ENCODE data around the gene OR2A5.

OR2A5 gene

GRCh38 chr7:144032516-144032915 is 16.2 kb upstream of the OR2A5 start:
- no peak overlapping the region for H3K4me3 ChIP-seq (replicated peaks; ENCODE audit: insufficient read depth, low read length)
- DNase-seq (ENCODE audit: low read depth in 1 of 2, low spot score in 1 of 2): no peak
- no peak overlapping the region for H3K27ac ChIP-seq (replicated peaks)
- TF ChIP-seq CTCF (IDR thresholded peaks at IDR 0.05; ENCODE audit: insufficient read depth, low read length): no peak
- TF ChIP-seq GABPA (IDR thresholded peaks at IDR 0.05; ENCODE audit: low read depth): no peak
- TF ChIP-seq REST (IDR thresholded peaks at IDR 0.05; ENCODE audit: insufficient replicate concordance, low read depth): no peak
- no peak for TF ChIP-seq SPI1 (IDR thresholded peaks at IDR 0.05; ENCODE audit: borderline replicate concordance, low read depth)
- TF ChIP-seq POLR2AphosphoS5 (IDR thresholded peaks at IDR 0.05; ENCODE audit: low read depth): no peak
- no peaks in the 10 kb centered on the region for H3K27me3 ChIP-seq (ENCODE audit: insufficient read depth, poor library complexity, severe bottlenecking)

GRCh38 chr7:144032985-144033709 is 15.6 kb upstream of the OR2A5 start:
- DNase-seq (ENCODE audit: low read depth in 1 of 2, low spot score in 1 of 2): no peak
- Histone ChIP-seq H3K4me3 (replicated peaks; ENCODE audit: insufficient read depth, low read length) (no peak overlapping the region), H3K27me3 (ENCODE audit: insufficient read depth, poor library complexity, severe bottlenecking) (no peaks in the 10 kb centered on the region), H3K27ac (replicated peaks) (no peak overlapping the region)
- TF ChIP-seq CTCF (IDR thresholded peaks at IDR 0.05; ENCODE audit: insufficient read depth, low read length): no peak
- no peak for TF ChIP-seq SPI1 (IDR thresholded peaks at IDR 0.05; ENCODE audit: borderline replicate concordance, low read depth)
- TF ChIP-seq REST (IDR thresholded peaks at IDR 0.05; ENCODE audit: insufficient replicate concordance, low read depth): no peak
- no peak for TF ChIP-seq GABPA (IDR thresholded peaks at IDR 0.05; ENCODE audit: low read depth)
- no peak for TF ChIP-seq POLR2AphosphoS5 (IDR thresholded peaks at IDR 0.05; ENCODE audit: low read depth)

- TF ChIP-seq POLR2AphosphoS5 (IDR thresholded peaks at IDR 0.05; ENCODE audit: low read depth) (no peak), REST (IDR thresholded peaks at IDR 0.05; ENCODE audit: insufficient replicate concordance, low read depth) (no peak), CTCF (IDR thresholded peaks at IDR 0.05; ENCODE audit: insufficient read depth, low read length) (no peak), GABPA (IDR thresholded peaks at IDR 0.05; ENCODE audit: low read depth) (no peak), SPI1 (IDR thresholded peaks at IDR 0.05; ENCODE audit: borderline replicate concordance, low read depth) (no peak)
- Histone ChIP-seq H3K27me3 (ENCODE audit: insufficient read depth, poor library complexity, severe bottlenecking) (no peaks in the 10 kb centered on the region), H3K4me3 (replicated peaks; ENCODE audit: insufficient read depth, low read length) (no peak overlapping the region), H3K27ac (replicated peaks) (no peak overlapping the region)
- DNase-seq (ENCODE audit: low read depth in 1 of 2, low spot score in 1 of 2): no peak
Measured at GRCh38 chr7:144035385-144035784, 13.4 kb upstream of the OR2A5 start.

Data from HL-60 (cell line).